GM19455 (cell line): Measurements from ENCODE around the gene ANAPC15.

Experiments used
- ATAC-seq: cut with Tn5 transposase; IDR thresholded peaks from one replicate; pipeline ENCODE4 v1.9.1; 2021; ENCODE audit not compliant: unreplicated experiment

ANAPC15 gene

DNA sequence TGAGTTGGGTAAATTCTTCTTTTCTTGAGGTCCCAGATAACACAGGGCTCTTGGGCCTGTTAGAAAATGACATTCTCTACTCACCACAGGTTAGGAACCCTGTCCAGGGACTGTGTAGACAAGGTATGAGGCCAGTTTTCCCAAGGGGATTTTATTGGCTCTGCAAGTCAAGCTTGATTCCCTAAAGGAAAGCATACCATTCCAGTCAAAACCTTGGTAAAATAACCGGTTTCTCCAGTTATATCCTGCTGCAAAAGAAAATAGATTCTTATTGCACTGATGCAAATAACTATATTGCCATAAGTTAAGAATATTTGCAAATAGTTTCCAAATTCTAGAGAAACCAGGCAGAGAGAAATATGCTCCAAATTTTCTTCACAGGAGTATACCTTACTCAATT is 13.5 kb upstream of the ANAPC15 start:
- no peak for ATAC-seq

DNA sequence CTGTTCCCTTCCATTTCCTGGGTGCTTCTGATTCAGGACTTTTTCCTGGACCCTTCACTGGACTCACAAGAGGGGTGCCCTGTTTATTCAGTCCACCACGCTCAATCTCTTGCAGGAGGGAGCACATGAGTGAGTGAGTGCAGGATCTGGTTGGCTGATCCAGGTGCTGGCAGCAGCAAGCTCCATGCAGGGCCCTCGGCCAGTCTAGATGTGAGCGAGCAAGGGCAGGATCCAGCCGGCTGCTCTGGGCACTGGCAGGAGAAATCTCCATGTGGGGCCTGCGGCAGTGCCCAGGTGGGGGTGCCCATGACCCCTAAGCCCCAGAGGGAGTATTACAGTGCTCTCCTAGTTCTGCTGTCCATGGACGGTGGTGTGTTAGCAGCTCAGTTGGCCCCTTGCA is 11.6 kb upstream of the ANAPC15 start:
- no peak for ATAC-seq

DNA sequence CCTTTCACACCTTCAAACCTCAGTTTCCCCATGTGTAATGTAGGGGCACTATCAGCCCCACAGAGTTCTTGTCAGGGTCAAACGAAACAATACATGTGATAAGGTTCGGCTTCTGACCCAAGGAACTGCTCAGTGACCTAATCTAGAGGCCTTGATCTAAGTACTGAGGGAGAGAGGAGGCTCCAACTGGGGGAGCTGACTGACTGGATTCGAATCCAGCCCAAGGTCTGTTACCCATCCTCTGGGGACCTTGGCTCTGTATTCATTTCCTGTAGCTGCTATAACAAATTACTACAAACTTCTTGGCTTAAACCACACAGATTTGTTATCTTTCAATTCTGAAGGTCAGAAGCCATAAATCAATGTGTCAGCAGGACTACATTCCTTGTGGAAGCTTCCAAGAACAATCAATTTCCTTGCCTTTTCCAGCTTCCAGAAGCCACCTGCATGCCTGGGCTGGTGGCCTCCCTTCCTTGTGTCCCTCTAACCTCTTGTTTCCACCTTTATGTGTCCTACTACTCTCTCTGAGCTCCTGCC is 10.7 kb upstream of the ANAPC15 start:
- ATAC-seq = no peak

DNA sequence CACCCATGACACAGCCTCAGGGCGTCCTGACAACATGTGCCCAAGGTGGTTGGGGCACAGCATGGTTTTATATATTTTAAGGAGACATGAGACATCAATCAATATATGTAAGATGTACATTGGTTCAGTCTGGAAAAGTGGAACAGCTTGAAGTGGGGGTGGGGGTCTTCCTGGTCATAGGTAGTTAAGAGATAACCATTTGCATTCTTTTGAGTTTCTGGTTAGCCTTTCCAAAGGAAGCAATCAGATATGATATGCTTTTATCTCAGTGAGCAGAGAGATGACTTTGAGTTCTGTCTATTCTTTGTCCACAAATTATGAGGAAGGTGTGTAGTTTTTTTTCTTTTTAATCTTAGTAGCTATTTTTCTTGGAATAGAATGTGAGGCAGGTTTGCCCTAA is 10.1 kb upstream of the ANAPC15 start:
- no peak for ATAC-seq

DNA sequence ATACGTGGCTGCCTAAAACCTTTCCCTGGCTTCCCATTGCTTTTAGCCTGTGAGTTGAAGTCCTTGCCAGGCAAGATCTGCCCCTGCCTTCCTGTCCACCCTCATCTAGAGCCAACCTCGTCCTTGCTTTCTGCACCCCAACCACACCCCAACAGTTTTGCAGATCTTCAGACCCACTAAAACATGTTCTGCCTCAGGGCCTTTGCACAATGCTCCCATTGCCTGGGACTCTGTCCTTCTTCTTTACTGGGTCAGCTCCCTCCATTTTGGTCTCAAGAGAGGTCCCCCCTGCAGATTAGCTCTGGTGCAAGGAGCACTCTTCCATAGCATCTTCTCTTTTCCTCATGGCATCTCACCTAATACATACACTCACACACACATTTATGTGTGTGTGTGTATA is 8.4 kb upstream of the ANAPC15 start:
- ATAC-seq = no peak

DNA sequence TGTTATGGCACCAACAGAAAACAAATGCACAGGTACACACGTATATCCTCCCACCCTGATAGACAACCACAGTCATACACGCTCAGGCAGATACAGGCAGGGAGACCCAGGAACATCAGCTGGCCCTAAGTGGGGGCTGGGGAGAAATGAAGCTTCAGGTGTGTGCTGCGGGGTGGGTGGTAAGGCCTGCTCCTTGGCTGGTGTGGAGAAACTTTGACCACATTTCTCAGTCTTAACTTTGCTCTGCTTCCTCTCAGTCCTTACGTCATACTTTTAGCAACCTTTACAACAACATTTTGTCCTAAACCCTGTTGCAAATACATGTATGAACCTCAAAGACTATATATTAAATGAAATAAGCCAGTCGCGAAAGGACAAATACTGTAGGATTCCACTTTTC is 6.7 kb upstream of the ANAPC15 start:
- ATAC-seq = no peak

DNA sequence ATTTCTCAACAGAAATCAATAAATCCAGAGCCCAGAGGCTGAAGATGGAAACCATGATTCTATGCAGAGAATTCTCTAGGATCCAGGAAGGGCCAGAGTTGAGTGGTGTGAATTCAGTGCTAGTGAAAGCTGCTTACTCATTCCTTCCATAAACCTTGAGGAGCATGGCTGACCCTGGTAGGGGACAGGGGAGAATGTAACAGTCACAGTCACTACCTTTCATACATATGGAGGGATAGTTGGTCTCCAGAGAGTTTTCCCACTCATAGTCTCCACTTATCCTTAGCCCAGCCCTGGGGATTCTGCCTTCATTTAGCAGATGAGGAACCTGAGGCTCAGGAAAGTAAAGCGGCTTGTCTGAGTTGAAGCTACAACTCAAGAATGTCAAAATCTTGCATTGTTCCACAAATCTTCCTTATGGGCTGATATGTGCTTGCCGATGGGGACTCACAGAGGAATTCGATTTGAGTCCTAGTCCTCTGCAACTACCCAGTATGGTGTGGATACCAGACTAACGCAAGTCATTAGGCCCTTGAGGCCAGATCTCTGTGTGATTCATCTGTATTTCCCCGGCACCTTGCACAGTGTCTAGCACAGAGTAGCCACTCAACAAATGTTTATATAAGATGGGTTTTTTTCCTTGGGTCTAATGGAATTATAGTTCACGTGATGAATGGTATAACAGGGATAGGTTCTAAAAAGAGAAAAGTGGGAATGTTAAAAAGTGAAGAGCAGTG is 3.7 kb upstream of the ANAPC15 start:
- no peak for ATAC-seq

DNA sequence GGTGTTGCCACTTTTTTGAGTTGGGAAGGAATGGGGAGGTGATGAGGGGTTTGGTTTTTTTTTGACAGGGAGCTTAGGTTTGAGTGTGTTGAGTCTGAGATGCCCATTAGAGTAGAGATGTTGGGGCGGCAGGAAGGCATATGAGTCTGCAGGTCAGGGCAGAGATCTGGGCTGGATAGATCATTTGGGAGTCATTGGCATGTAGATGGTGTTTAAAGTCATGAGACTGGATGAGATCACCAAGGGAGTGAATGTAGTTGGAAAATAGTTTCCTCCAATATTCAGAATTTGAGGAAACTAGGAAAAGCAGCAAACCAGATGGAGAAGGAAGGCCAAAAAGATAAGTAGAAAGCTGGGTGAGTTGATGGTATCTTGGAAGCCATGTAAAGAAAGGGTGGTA is 2.1 kb upstream of the ANAPC15 start:
- no peak for ATAC-seq

DNA sequence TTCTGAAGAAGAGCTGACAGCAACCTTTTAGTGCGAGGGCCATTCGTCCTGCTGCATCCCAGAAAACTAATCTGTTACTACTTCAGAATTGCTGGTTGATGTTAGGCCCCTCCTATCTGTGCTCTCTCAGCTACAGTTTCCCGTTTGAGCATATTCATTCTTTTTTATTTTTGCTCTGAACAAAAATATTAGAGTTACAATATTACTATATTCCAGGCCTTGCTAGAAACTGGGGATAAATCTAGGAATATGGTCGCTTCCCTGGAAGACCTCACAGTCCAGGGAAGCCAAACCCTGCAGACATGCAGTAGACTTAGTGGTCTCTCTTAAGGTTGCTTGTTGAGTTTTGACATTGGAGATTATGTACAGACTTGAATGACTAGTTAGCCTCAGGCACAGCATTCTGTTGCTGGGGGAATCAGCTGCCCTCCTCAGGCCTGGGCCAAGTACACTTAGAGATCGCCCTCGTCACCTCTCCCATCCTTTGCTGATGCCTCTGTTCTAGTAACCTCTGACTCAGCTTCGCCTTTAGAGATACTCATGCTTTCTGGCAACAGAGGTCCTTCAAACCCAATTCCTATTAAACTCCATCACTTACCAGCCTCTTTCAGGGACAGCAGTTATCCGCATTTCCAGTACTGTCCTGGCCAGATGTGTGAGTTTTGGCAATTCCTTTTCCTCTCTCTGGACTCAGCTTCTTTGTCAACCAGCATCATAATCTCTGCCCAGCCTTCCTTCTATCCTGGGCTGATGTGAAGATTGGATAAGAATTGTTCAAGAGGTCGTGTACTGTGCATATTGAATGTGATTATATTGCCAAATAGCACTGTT is 698 bp upstream of the ANAPC15 start:
- ATAC-seq = peak; percentile 1

DNA sequence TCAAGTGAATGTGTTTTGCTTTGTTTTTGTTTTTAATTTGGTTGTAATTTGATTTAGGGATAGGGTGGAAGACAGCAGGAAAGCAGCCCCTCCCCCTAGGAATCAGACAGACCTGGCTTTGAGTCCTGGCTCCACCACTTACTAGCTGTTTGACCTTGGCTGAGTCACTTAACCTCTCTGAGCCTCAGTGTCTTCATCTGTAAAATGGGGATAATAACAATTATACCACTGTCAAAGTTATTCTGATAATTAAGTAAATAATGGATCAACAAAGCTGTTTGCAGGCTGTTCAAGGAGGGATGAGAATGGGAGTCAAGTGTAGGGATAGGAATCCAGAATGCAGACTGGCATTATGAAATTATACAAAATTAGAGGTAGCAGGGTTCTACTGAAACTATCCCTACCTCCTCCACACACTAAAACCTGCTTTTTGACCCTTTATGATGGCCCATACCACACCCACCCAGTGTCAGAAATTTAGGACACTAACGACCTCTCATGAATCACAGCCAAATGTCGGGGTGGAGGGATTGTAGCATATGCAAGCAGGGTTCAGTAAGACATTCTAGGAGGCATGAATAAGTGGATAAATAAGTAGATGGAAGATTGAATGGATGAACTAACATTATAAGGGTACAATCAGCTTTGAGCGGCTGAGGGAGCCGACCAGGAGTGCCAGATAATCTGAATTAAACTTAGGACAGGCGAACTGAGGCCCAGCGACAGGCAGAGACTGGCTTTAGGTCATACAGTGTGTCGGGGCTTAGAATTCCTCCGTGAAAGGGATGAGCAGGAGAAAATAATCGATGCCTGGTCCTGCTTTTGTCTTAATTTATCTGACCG is 974 bp downstream of the ANAPC15 start:
- peak; percentile 2 for ATAC-seq

DNA sequence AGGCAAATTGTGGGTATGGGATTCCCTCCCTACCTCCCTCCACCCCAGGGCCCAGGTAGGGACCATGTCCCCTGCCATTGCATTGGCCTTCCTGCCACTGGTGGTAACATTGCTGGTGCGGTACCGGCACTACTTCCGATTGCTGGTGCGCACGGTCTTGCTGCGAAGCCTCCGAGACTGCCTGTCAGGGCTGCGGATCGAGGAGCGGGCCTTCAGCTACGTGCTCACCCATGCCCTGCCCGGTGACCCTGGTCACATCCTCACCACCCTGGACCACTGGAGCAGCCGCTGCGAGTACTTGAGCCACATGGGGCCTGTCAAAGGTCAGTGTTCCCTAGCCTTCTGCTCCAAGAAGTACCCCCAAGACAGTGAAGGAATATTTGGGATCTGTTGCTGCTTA is 6.6 kb downstream of the ANAPC15 start, which contains the start of gene TOMT:
TSS of gene TOMT (plus strand) at position 37 of the 400 bp plus-strand sequence. CDS start at position 65, 28 bp downstream.
- ATAC-seq = no peak

DNA sequence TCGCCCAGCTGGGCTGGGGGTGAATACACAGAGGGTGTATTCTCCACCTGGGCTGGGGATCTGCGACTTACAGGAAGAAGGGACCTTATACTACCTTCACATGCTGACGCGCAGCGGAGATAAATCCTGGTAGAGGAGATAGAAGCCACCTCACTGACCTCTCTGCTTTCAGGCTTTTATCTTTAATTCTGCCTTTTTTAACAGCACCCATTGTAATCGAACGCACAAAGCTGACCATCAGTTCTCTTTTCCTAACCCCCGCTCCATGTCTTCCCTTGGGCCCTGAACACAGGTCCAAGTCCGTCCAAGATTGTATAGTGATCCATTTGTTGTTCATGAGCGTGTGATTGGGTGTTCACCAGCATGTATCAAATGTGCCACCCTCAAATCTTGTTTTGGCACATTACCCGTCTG is 8.7 kb downstream of the ANAPC15 start:
- ATAC-seq = no peak

DNA sequence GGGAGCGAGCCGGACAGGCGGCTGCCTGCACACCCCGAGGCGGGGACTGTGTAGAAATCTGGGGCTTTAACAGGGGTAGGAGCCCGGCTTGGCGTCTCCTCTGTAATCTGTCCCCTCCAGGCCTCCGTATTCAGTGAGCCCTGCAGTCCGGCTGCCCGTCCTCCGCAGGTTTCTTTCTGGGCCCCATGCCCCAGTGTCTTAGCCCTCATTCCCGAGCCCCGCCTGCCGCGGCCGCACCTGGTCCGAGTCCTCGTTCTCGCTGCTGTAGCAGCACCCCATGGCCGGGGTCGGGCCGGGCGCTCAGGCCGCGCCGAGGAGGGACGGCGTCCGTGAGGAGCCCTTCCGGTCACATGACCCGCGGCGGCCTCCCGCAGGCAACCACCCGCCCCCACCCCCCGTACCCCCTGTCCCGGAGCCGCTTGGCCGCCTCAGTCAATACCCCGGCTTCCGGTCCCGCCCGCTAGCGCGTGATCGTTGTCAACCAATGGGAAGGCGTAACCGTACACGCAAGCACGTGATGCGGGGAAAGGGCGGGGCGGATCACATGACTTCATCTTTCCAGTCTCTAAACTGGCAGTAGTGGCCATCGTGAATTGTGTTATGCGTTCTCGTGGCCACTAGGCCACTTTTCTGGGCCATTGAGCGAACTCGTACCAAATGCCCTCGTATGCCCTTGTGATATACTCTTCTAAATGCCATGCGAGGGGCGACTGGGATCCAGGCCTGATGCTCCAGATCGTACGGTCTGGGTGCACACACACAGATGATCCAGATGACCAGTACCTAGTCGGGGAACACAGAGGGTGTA is 9.3 kb downstream of the ANAPC15 start, which contains the start of gene LAMTOR1:
TSS of gene LAMTOR1 (minus strand) at position 352 of the 808 bp plus-strand sequence. CDS start at position 279, 73 bp downstream.
- peak; percentile 74 for ATAC-seq

DNA sequence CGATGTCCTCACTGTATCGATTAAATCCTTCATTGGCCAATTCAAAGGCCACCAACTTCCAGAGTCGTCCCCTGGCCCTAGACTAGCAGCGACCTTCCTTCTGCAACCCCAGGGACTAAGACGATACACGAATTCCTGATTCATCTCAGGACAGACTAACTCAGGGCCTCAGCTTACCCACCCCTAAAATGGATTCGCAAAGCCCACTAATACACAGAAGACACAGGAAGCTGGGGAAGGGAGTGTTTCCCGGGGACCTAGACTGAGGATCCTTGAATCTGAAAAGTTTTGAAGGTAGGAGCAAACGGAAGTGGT is 9.9 kb downstream of the ANAPC15 start:
- no peak for ATAC-seq

DNA sequence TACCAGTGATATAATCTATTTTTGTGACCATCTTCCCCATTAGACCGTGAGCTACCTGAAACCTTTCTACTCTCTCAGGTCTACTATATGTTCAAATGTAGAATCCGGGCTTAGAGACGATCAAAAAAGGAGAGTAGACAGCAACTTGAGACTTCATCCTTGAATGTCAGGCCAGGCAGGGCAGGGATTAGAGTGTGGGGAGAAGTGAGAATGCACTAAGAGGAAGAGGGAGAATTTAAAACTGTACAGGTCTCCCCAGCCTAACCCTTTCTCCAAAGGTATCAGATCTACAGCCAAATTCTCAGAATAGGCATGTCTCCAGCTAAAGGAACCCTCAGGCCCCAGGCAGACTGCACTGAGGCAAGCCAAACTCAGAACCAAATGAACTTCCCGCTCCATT is 10.3 kb downstream of the ANAPC15 start:
- no peak for ATAC-seq

DNA sequence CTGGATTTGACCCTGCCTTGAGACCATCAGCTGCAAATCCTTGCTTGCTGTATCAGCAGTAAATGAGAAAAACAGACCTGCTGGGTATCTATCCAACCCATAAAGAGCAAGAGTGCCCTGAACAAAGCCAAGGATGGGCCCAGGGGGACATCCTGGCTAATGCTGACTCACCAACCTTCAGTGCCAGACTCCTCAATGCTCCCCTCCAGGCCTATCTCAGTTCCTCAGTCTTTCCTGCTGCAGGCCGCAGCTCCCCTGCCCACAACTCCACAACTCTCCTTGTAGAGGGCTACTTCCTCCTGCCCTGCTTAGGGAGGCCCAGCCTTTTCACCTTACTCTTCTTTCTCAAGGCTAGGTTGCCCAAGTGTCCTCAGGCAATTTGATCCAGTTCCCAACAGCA is 12.0 kb downstream of the ANAPC15 start:
- ATAC-seq = no peak

DNA sequence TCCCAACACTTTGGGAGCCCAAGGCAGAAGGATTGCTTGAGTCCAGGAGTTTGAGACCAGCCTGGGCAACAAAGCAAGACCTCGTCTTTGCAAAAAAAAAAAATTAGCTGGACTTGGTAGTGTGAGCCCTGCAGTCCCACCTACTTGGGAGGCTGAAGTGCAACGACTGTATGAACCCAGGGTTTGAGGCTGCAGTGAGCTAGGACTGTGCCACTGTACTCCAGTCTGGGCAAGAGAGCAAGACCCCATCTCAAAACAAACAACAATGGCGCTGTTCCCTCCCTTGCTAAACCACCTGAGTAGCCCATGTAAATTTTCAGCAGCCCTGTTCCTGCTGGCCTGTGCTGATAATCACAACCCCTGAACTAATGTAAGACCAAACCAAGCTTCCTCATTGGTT is 12.5 kb downstream of the ANAPC15 start:
- no peak for ATAC-seq

DNA sequence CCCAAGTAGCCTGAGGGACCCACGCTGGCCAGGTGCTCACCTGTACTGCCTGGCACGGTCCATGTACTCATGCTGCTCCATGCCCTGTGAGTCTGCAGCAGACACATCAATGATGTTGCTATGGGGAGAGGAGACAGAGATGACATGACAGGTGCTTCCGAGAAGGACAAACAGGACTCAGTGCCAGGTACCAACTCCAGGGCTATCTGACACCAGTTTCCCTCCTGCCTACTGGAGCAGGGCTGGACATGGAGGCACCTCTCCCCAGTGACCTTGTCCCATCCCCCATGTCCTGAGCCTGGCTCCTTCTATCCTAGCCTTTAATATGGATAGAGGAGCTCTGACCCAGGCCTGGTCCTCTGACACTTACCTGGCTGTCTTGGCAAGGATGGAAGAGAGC is 13.8 kb downstream of the ANAPC15 start:
- no peak for ATAC-seq

DNA sequence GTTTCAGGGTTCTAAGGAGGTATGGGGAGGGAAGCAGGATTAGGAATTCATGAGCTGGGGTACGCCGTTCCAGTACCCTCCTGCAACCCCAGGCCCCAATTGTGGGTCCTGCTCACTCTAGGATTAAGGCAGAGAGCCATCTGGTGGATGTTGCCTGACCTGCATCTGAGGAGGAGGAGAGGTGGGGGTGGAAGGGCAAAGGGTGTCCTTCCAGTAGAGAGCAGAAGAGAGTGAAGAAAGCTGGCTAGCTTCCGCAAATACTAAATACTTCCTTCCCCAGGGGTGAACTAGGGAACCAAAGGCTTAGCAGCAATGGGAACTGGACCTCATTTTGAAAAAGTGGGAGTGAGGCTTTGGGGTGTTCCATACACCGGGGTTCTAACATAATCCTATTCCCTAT is 21.2 kb downstream of the ANAPC15 start:
- no peak for ATAC-seq

DNA sequence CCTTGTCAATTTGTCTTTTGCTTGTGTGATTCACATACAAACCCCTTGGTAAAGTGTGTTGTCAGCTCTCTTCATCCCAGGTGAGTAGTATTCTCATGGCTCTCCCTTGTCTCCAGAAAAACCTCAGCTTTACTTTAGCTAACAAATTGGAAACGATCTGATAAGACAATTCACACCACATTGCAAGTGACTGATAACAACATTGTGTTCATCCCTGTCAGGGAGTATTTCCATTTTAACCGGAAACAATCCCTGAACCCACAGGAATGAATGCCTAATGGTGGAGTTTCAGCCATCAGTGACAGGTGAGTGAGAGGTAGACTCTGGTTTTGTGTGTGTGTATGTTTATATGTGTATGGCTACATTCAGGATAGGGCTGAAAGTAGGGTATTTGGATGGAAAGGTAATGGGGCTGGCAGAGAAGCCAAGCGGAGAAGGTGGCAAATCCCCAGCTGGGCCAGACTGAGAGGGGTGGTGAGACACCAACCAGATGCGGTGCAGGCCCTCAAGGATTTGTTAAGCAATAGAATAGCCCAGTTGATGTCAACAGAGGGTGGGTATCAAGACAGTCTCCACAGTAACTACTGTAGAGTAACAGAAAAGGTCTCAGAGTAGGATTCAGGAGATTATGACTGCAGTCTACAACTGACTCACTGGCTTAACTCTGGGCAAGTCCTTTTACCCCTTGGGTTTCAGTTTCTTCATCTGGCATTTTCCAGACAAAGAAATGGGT is 24.3 kb downstream of the ANAPC15 start:
- ATAC-seq = no peak
